ENCODE data around the gene IL17REL.
"Not testable (repeated sequence)": the region's sequence is repeated elsewhere in the genome, so short reads cannot be mapped to it uniquely, and the experiment has no call there.

The IL17REL gene

DNA sequence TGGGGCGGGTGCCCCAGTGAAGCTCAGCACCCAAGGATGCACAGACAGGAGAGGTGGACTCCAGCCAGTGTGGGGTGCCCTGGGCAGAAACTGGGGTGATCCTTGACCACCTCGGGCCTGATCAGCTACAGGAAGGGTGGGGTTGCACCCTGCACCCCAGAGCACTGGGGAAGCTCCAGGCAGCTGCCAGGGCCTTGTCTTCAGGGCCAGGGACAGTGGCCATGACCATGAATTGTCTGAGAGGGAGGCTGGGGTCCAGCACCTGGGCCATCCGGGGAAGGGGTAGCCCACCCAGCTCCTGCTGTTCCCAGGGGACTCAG lies 17.6 kb downstream of the IL17REL start:
- DNase-seq (ENCODE audit: low read depth in 1 of 2, low spot score in 1 of 2): no peak
- in situ Hi-C loops (cut with HindIII; ENCODE audit: low pct_unique_long_range_greater_than_20kb, low sequenced_read_pairs): no loop called here
- TF ChIP-seq JUND (IDR thresholded peaks at IDR 0.05; ENCODE audit: low read depth): no peak

DNA sequence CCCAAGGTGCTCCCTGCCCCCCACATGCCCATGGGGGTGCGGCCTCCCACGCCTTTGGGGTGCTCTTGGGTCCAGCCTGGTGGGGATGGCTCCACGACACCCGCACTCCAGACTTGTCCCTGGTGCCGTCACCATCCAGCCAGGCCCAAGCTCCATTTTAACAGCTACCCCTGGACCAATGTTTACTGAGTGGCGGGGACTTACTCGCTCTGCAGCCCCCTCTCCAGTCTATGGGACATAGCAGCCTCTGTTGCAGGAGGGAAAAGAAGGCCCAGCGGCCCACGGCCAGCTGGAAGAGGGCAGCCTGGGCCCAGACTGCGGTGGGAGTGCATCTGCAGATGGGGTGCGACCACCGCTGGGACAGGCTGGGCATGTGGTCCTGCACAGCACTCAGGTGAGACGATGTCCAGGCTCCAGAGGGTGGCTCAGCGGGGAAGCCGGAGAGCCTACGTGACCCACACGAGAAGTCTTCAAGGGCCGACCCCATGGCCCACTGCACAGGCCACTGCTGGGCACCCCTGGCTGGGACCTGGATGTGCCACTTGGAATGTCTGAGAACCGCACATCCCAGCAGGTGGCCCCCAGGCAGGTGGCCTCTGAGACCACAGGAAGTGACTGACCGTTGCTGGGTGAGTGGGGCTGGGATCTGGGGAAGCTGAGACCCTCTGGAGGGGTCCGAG lies 18.1 kb downstream of the IL17REL start:
- DNase-seq (ENCODE audit: low read depth in 1 of 2, low spot score in 1 of 2): no peak
- TF ChIP-seq JUND (IDR thresholded peaks at IDR 0.05; ENCODE audit: low read depth): no peak
- in situ Hi-C loops (cut with HindIII; ENCODE audit: low pct_unique_long_range_greater_than_20kb, low sequenced_read_pairs): no loop called here

DNA sequence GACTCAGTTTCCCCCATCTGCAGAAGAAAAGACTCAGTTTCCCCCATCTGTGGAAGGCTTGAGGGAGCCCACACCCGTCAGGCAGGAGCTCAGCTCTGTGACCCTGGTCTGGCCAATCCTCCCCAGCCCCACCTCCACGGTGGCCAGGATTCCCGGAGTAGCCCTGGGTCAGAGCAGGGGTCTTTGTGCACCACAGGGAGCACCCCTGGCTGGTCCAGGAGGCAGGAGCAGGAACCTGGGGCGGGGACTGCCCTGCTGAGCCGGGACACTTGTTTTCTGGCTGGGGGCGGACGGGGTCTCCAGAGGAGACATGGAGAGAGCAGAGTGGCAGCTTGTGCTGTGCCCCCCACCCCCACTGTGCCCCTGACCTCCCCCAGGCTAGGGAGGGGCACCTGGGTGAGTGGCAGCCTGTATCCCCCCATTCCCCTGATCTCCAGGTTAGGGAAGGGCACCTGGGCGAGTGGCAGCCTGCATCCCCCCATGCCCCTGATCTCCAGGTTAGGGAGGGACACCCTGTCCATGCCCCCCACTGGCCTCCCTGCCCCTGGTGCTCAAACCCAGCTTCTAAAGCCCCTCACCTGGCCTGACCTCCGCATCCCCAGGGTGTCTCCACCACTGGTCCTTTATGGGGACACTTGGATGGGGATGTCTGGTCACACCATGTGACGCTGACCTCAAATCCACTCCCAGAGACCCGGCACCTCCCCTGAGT lies 18.8 kb downstream of the IL17REL start:
- DNase-seq (ENCODE audit: low read depth in 1 of 2, low spot score in 1 of 2): no peak
- TF ChIP-seq JUND (IDR thresholded peaks at IDR 0.05; ENCODE audit: low read depth): no peak
- in situ Hi-C loops (cut with HindIII; ENCODE audit: low pct_unique_long_range_greater_than_20kb, low sequenced_read_pairs): no loop called here

DNA sequence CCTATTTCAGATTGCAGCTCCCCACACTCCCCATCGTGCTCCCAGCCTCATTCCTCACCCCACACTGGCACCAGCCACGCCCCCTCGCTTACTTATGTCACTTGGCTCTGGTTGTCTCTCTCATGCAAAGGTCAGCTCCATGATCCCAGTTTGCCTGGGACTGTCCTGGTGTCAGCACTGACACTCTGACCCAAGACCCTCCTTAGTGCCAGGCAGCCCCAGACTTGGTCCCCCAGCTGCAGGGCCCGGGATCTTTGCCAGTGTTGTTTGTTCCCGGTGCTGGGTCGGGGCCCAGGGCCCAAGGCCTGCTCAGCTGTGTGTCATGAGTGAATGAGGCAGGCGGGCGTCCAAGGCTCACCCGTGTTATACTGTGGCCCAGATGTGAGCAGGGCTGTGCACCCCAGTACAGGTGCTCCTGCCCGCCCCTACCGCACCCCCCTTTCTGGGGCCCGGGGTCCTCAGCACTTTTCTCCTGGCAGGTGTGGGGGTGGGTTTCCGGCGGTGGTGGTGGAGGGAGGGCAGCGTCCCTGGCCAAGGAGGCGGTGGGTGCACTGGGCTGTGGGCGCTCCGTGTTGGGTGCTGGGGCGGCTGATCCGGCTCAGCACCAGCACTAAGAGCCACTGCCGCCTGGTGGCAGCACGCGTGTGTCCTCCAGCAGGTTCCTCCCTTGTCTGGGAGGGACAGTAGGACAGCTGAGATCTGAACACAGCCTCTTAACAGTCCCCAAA lies 19.5 kb downstream of the IL17REL start:
- in situ Hi-C loops (cut with HindIII; ENCODE audit: low pct_unique_long_range_greater_than_20kb, low sequenced_read_pairs): no loop called here
- no peak for TF ChIP-seq JUND (IDR thresholded peaks at IDR 0.05; ENCODE audit: low read depth)
- peak; percentile 72 to 75 for DNase-seq (ENCODE audit: low read depth in 1 of 2, low spot score in 1 of 2)

DNA sequence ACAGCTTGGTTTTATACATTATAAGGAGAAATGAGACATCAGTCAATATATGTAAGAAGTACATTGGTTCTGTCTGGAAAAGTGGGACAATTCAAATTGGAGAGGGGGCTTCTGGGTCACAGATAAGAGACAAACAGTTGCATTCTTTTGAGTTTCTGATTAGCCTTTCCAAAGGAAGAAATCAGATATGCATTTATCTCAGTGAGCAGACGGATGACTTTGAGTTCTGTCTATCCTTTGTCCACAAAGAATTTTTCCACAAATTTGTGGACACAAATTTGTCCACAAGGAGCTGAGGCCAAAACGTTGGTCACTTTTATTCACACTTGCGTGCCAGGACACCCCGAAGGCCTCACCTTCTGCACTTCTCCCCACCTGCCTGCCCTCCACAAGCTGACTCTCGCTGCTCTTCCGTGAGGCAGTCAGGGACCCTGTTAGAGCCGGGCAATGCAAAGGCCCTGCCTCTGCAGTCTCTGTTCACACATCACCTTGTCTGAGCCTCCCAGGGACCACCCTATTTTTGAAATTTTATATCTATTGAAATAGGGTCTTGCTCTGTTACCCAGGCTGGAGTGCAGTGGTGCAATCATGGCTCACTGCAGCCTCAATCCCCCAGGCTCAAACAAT lies 20.5 kb downstream of the IL17REL start:
- TF ChIP-seq JUND (IDR thresholded peaks at IDR 0.05; ENCODE audit: low read depth): no peak
- in situ Hi-C loops (cut with HindIII; ENCODE audit: low pct_unique_long_range_greater_than_20kb, low sequenced_read_pairs): no loop called here
- DNase-seq (ENCODE audit: low read depth in 1 of 2, low spot score in 1 of 2): no peak

DNA sequence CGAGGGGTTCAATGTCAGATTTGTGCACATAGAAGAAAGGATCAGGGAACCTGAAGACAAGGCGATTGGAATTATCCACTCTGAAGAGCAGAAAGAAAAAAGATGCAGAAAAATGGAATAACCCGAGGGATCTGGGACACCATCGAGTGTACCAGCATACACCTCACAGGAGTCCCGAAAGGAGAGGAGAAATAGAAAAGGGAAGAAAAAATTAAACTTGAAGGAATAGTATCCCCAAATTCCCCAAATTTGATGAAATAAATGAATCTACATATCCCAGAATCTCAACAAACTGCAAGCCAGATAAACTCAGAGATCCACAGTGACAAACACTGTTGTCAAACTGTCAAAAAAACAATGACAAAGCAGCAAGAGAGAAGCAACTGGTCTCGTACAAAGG lies 21.4 kb downstream of the IL17REL start:
- TF ChIP-seq JUND (IDR thresholded peaks at IDR 0.05; ENCODE audit: low read depth): no peak
- in situ Hi-C loops (cut with HindIII; ENCODE audit: low pct_unique_long_range_greater_than_20kb, low sequenced_read_pairs): no loop called here
- DNase-seq (ENCODE audit: low read depth in 1 of 2, low spot score in 1 of 2): no peak

DNA sequence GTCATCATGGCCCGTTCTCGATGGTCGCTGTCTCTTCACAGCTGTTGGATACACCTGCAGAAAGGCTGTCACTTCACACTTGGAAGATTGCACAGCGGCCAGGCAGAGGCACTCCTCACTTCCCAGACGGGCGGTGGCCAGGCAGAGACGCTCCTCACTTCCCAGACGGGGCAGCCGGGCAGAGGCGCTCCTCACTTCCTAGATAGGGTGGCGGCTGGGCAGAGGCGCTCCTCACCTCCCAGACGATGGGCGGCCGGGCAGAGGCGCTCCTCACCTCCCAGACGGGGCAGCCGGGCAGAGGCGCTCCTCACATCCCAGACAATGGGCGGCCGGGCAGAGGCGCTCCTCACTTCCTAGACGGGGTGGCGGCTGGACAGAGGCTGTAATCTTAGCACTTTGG lies 22.7 kb downstream of the IL17REL start:
- DNase-seq (ENCODE audit: low read depth in 1 of 2, low spot score in 1 of 2); in situ Hi-C loops (cut with HindIII; ENCODE audit: low pct_unique_long_range_greater_than_20kb, low sequenced_read_pairs): not testable (repeated sequence)

DNA sequence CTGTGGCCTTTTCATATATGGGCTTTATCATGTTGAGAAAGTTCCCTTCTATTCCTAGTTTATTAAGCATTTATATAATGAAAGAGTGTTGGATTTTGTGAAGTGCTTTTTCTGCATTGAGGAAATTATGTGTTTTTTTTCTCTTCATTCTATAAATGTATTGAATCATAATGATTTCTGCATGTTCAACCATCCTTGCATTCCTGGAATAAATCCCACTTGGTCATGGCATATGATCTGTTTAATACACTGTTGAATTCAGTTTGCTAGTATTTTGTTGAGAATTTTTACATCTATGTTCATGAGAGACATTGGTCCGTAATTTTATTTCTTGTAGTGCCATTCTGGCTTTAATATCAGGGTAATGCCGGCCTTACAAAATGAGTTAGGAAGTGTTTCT lies 26.2 kb downstream of the IL17REL start:
- no peak for TF ChIP-seq JUND (IDR thresholded peaks at IDR 0.05; ENCODE audit: low read depth)
- in situ Hi-C loops (cut with HindIII; ENCODE audit: low pct_unique_long_range_greater_than_20kb, low sequenced_read_pairs): no loop called here
- DNase-seq (ENCODE audit: low read depth in 1 of 2, low spot score in 1 of 2): no peak

DNA sequence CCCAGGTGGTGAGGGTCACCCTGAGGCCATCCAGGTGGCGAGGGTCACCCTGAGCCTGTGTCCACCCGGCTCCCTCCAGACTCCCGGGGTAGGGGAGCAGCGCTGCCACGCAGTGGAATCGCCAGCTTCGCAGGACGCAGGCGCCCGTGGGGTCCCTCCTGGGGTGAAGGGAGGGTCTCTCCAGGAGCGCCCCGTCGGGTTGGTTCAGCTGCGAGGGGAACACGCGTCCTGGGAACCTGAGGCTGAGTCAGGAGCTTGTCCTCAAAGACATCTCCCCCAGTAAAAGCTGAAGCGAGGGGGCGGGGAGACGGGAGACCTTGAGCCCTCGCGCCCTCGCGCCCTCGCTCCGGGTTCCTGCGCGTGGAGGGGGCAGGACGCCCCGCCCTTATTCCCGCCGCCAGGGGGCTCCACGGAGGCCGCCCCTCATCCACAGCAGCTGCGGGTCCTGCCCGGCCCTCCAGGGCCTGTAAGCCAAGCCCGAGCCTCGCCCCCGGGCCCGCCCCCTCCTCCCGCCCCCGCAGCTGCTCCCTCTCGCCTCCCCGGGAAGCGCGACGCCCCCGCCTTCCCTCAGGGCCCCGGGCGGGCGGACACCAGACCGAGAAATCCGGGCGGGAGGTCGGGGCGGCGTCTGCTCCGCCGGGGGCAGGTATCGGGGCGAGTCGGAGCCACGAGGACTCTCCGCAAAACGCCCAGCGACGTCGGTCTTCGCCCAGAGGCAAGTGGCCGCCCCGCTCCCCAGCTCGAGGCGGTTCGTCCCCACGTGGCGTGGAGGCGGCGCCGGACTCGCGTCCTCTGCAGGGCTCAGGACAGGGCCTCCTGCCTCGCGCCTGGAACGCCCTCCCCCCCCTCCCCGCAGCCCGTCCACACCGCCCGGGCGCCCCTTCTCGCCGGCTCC lies 29.2 kb downstream of the IL17REL start:
- no peak for DNase-seq (ENCODE audit: low read depth in 1 of 2, low spot score in 1 of 2)
- in situ Hi-C loops (cut with HindIII; ENCODE audit: low pct_unique_long_range_greater_than_20kb, low sequenced_read_pairs): no loop called here

DNA sequence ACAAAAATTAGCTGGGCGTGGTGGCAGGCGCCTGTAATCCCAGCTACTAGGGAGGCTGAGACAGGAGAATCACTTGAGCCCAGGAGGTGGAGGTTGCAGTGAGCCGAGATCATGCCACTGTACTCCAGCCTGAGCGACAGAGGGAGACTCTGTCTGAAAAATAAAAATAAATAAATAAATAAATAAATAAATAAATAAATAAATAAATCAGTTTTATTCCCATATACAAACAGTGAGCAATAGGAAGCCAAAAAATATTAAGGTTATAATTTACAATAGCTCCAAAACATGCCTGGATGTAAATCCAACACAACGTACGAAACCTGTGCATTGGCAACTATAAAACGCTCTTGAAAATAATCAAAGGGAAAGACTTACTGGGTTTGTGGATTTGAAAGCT lies 30.8 kb downstream of the IL17REL start:
- in situ Hi-C loops (cut with HindIII; ENCODE audit: low pct_unique_long_range_greater_than_20kb, low sequenced_read_pairs); DNase-seq (ENCODE audit: low read depth in 1 of 2, low spot score in 1 of 2): not testable (repeated sequence)

More for the DNA sequence above, 29.2 kb downstream of the IL17REL start:
- TF ChIP-seq JUND (IDR thresholded peaks at IDR 0.05; ENCODE audit: low read depth): no peak

DNA sequence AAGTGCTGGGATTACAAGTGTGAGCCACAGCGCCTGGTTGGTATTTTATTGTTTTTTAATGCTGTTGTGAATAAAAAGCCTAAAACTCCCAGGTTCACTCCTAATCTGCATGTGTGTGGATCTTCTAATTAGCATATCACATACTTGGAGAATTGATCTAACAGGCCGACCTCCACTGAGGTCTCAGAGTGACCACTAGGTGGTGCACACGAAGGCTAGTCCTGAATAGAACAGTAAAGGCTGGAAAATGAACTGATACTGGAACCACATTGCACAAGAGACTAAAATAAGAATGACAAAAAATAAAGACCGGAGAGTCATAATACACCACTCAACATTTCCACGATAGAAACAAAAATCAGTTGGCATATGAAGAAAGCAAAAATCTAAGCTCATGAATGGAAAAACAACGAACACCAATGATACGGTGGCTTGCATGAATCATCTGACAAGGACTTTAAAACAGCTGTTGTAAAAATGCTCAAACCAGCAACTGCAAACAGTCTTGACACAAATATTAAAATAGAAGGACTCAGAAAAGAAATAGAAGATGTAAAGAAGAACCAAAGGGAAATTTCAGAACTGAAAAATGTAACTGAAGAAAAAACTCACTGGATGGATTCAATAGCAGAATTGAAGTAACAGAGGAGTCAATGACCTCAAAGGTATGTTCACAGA lies 32.8 kb downstream of the IL17REL start:
- TF ChIP-seq JUND (IDR thresholded peaks at IDR 0.05; ENCODE audit: low read depth): no peak
- in situ Hi-C loops (cut with HindIII; ENCODE audit: low pct_unique_long_range_greater_than_20kb, low sequenced_read_pairs): no loop called here
- DNase-seq (ENCODE audit: low read depth in 1 of 2, low spot score in 1 of 2): peak; percentile 30 to 68

DNA sequence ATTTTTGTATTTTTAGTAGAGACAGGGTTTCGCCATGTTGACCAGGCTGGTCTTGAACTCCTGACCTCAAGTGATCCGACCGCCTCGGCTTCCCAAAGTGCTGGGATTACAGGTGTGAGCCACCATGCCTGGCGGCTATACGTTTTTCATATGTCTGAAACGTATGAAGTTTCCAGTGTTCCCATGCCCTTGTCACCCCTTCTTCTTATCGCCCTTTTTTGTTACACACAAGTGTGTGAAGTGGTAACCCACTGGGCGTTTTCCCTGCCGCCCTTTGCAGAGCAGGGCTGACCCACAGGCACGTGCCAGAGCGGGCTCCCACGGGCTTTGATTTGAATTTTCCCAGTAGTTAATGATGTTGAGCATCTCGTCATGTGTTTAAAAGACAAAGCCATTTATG lies 35.0 kb downstream of the IL17REL start:
- in situ Hi-C loops (cut with HindIII; ENCODE audit: low pct_unique_long_range_greater_than_20kb, low sequenced_read_pairs): no loop called here
- no peak for TF ChIP-seq JUND (IDR thresholded peaks at IDR 0.05; ENCODE audit: low read depth)
- no peak for DNase-seq (ENCODE audit: low read depth in 1 of 2, low spot score in 1 of 2)
